NB4 (cell line): ENCODE results near the gene HES4.
A peak's percentile ranks its signal among the peaks of the same experiment; 100 is the strongest.

Experiments
- DNase-seq: peaks from one replicate; pipeline ENCODE4 v3.0.0; 2010; ENCODE audit warnings: low read depth
- H3K4me3 ChIP-seq: one replicate; pipeline ENCODE4 v1.5.1; 2011; ENCODE audit warnings: mild to moderate bottlenecking, low read depth, low read length, moderate library complexity
- CTCF ChIP-seq: IDR thresholded peaks from one replicate; pipeline ENCODE4 v1.5.1; 2012; ENCODE audit warnings: low read depth, low read length
- MAX ChIP-seq: IDR thresholded peaks from 2 replicates; pipeline ENCODE4 v1.6.1; 2011; ENCODE audit warnings: low read depth, low read length
- MYC ChIP-seq: IDR thresholded peaks from 2 replicates; pipeline ENCODE4 v1.6.1; 2011; ENCODE audit warnings: low read depth, low read length
- POLR2A ChIP-seq: IDR thresholded peaks from 2 replicates; pipeline ENCODE4 v1.6.1; 2011; ENCODE audit warnings: mild to moderate bottlenecking; ENCODE audit not compliant: insufficient read length; ENCODE audit errors: extremely low read depth

Gene HES4

GRCh38 chr1:963301-963651 lies 36.6 kb downstream of the HES4 start:
- no peak for TF ChIP-seq MAX
- TF ChIP-seq CTCF: no peak
- TF ChIP-seq MYC: no peak
- TF ChIP-seq POLR2A: no peak
- H3K4me3 ChIP-seq: no peak overlapping the region
- no peak for DNase-seq

- TF ChIP-seq CTCF (no peak), MYC (no peak), MAX (no peak), POLR2A (no peak)
- no peak for DNase-seq
- no peak overlapping the region for H3K4me3 ChIP-seq
Observed at GRCh38 chr1:962381-963300, 37.3 kb downstream of the HES4 start.

GRCh38 chr1:961132-961669 lies 38.7 kb downstream of the HES4 start:
- DNase-seq: peak; percentile 19
- no peak for TF ChIP-seq MYC
- no peak for TF ChIP-seq POLR2A
- no peak for TF ChIP-seq CTCF
- TF ChIP-seq MAX: no peak
- H3K4me3 ChIP-seq: no peak overlapping the region

- DNase-seq: peak; percentile 79
- H3K4me3 ChIP-seq: no peak within 1 kb of the TSS
- TF ChIP-seq CTCF (no peak), MAX (0 out of 2 replicates have a peak, but pooled peaks have one; percentile 10), MYC (no peak), POLR2A (no peak)
Observed at GRCh38 chr1:960363-961131, 39.4 kb downstream of the HES4 start, which contains the start of gene KLHL17. Gene KLHL17, plus strand, starts transcription at chr1:960584. Its CDS starts 110 bp downstream, at chr1:960694.

- TF ChIP-seq MAX: no peak
- no peak overlapping the region for H3K4me3 ChIP-seq
- DNase-seq: no peak
Observed at GRCh38 chr1:959731-960362, 40.0 kb downstream of the HES4 start.
